Measurements from ENCODE around the gene NOTUM. TPM values are rescaled to one million over a fixed set of nuclear protein-coding genes. Genes with fewer than 3 reads are reported as not detected.

NOTUM gene
- total RNA-seq, 1 donor from 2014 or later, result under 0.01 TPM

DNA sequence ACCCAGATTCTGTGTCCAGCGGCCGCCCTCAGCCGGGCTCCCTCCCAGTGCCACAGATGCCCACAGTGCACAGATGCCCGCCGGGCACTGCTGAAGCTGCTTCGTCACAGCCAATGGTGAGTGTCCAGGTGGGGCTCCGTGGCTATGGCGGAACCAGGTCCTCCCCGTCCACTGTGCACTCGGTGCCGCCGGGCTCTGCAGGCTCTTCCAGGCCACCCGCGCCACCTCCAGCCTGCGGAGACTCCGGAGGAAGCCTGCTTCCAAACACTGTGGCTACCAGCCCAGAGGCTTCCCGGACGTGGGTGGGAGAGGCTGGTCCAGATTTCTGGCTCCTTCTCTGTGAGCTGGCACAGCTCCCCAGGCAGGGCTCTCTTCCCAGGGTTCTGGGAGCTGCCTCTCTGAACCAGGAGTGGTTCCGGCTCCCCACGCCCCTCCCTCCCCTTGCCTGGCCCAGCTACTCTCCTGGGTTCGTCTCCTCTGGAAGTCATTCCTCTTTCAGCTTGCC lies 21.1 kb downstream of the NOTUM start:
- DNase-seq (ENCODE audit: low read depth in 2 of 2), result no peak

DNA sequence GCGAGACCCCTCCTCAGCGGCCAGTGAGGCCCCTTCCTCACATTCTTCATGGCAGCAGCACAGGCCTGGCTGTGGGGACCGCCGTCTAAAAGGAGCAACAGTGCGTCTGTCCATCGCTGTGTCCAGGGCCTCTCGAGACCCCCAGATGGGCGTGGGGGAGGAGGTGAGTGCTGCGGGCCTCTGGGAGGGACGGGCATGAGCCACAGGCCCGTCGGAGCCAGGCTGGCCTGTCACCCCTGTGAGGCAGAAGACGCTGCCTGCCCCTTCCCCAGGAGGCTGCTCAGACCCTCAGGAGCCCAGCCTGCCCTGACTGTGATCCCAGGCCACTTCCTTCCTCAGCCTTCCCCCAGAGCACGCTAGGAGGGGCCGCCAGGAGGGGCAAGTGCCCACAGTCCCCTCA lies 21.8 kb downstream of the NOTUM start:
- no peak for DNase-seq (ENCODE audit: low read depth in 2 of 2)

DNA sequence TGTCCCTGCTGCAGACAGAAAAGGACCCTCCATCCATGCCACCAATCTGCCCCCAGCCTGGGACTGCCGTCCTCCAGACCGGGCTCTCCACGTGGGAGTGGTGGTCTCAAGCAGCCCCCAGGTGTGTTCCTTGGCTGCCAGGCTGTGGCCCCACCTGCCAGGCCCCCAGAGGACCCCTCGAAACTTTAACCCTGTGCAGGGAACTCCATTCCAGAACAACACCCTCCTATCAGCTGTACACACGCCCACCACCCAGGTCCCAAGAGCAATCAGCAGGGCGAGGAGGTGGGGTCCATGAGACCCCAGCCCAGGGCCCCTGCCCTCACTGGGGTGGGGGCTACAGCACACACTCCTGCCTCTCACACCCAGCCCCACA lies 25.3 kb downstream of the NOTUM start:
- DNase-seq (ENCODE audit: low read depth in 2 of 2), result no peak

DNA sequence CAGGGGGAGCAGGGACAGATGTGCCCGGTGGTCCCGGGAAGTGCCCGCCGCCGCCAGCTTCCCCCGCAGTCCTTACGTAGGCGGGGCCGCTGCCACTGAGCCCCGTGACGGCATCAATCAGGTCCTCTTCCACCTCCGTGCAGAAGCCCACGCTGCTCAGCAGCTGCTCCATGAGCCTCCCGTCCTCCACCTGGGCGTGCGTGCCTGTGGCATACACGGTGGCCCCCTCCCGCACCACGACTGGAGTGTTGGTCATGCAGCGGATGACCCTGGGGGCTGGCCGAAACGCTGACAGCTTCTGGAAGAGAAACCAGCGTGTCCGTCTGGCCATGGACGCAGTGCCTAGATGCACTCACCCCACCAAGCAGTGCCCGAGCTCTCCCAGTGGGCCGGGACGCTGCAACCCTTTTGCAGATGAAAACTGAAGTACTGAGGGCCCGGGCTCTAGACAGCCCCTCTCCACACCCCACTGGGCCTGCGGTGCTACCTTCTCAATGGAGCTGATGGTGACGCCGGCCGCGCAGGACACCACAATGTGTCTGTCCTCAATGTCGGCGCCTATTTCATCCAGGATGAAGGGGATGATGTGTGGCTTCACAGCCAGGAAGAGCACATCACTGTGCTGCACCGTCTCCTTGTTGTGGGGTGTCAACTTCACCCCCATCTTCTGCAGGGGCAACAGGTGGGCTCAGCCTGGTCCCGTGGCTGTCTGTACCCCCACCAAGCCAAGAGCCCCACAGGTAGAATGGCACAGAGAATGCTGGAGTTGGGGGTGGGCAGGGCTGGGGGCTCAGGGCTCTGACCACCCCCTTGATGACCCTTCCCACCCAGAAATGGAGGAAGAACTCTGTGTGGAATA lies 25.9 kb downstream of the NOTUM start:
- no peak for DNase-seq (ENCODE audit: low read depth in 2 of 2)

DNA sequence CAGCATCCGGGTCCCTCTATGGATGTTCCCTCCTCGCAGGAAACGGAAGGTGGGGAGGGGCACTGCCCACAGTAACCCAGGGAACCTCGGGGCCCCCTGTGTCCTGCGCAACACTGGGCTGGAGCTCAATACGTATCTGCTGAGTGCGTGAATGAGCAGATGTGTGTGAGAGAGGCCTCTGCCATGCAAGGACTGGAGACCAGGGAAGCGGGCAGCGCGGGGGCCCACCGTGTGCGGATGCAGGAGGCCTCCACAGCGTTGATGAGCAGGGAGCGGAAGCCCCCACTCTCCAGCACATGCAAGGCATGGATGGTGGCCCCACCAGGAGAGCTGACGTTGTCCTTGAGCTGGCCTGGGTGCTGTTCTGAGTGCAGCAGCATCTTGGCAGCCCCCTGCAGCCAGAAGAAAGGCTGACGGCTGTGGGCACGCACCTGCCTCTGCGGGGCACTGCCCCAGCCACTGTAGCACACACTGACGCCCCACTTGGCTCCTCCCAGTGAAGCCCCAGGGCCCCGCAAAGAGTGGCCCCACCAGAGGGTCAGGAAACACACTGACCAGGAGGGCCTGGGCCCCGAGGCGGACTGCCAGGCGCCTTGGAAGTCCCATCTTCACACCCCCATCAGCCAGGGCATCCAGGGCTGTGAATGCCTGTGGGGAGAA lies 26.8 kb downstream of the NOTUM start:
- no peak for DNase-seq (ENCODE audit: low read depth in 2 of 2)

DNA sequence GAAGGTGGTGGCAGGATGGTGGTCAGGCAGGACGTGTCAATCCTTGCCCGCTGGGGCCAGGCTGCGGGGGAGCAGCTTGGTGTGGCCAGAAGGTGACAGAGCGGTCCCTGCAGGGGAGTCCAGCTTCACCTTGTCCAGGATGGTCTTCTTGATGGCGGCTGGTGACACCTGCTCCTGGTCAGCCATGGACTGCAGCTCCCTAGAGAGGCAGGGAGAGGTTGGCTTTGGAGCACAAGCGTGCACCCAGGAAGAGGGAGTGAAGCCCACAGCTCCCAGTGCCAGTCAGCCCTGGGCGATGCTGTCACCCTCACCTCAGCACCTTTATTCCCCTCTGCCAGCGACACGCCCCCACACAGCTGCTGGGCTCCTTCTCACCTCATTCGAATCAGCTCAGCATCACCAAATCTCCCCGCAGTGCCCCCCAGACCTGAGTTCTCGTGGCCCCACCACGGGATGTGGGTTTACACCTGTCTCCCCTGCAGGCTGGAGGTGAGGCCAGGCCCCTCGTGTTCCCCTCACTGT lies 27.7 kb downstream of the NOTUM start:
- no peak for DNase-seq (ENCODE audit: low read depth in 2 of 2)

DNA sequence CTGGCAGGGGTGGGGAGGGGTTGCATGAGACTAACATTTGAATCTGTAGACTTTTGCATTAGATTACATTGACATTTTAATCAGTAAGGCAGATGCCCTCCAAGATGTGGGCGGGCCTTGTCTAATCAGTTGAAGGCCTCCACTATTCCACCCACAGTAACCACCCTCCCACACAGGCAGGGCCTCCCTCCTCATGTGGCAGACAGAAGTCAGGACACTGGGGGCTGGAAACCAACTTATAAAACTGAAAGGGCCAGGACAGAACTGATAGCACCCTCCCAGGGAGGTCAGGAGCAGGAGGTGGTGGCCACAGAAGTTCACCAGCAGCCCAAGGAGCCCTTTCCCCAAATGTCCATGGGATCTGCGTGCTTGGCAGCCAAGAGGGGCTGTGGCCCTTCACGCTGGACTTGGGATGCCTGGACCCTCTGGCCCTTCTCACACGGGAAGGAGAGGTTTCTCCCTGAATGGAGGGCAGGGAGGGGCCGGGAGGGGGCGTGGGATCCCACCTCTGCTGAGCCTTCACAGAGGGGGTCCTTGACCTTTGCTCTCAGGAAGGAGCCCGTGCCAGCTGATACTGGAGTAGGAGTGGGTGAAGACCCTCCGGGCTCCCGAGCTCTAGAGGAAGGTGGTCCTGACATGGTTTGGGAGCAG lies 28.5 kb downstream of the NOTUM start:
- no peak for DNase-seq (ENCODE audit: low read depth in 2 of 2)

DNA sequence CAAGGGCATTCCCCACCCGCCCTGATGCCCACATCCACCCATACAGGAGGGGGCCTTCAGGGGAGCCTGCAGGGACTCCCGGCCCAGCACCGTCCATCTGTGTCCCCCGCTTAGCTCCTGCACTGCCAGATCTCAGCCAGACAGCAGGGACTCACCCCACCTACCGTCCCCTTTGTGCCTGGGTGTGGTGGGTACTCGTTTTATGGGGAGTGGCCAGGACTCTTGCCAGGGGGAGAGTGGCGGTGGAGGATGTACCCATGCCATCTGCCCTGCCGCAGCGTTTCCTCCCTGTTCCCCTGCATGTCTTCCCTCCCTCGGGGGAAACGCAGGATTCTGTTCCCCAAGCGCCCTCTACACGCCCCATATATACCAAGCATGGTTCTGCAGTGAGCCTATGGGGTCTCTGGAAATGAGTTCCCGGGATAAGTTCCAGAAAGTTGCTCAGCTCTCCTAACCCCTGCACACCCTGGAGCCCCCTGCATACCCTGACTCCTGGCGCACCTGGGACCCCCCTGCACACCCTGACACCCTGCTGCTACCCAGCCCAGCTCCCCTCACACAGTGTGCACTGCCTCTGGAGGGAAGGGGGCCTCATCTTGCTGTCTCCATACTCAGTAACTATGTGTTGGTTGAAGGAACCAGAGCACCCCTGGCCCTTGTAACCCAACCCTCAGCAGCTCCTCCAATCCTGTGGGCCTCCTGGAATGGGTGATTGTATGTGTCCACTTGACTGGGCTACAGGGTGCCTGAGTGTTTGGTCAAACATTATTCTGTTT lies 29.2 kb downstream of the NOTUM start:
- DNase-seq (ENCODE audit: low read depth in 2 of 2), result no peak

DNA sequence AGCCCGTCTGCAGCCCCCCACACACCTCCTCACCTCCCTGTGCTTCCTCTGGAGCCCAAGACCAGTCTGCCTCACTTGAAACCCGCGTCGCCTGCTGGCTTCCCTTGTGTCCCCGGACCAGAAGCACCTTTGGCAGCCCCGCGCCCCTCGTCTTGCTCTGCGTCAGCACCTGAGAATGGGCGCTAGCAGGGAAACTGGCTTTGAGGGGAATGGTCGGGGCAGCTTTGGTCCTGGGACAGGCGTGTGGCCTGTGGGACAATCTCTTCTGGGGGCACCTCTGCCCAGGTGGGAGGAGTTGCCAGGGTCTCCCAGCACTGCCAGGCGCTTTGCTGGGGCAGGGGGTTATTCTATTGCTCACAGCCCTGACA lies 29.8 kb downstream of the NOTUM start:
- DNase-seq (ENCODE audit: low read depth in 2 of 2), result no peak

DNA sequence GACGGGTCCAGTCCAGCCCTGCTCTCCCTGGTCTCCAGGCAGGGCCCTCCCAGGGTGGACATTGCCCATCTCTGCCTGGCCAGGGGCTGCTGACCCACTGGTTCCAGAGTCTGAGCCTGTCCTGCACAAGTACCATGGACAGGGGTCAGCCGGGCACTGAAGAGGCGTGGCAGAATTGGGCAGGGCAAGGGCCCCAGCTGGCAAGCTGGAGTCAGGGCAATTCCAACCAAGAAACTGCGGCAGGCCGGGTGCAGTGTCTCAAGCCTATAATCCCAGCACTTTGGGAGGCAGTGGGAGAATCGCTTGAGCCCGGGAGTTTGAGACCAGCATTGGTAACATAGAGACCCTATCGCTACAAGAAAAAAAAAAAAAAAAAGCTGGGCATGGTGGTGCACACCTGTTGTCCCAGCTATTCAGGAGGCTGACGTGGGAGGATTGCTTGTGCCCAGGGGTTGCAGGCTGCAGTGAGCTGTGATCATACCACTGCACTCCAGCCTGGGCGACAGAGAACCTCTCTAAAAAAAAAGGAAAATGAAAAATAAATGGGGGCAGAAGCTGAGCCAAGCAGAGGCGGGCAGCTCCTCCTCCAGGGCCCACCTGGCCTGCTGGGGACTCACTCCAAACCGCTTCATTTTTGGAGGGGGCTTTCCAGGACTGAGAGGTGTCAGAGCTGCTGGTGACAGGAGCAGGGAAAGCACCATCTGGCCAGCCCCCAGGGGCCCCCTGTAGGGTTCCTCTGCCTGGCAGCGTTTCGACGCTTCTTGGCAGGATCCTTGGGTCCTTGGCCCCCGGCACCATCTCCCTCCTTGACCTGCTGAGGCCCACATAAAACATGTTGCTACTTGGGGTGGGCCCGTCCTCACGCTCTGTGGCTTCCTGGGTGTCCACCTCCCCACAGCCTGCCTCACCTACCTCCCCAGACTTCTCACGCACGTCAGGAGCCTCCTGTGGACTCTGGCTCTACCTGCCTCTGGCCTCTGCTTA lies 30.6 kb downstream of the NOTUM start:
- no peak for DNase-seq (ENCODE audit: low read depth in 2 of 2)

DNA sequence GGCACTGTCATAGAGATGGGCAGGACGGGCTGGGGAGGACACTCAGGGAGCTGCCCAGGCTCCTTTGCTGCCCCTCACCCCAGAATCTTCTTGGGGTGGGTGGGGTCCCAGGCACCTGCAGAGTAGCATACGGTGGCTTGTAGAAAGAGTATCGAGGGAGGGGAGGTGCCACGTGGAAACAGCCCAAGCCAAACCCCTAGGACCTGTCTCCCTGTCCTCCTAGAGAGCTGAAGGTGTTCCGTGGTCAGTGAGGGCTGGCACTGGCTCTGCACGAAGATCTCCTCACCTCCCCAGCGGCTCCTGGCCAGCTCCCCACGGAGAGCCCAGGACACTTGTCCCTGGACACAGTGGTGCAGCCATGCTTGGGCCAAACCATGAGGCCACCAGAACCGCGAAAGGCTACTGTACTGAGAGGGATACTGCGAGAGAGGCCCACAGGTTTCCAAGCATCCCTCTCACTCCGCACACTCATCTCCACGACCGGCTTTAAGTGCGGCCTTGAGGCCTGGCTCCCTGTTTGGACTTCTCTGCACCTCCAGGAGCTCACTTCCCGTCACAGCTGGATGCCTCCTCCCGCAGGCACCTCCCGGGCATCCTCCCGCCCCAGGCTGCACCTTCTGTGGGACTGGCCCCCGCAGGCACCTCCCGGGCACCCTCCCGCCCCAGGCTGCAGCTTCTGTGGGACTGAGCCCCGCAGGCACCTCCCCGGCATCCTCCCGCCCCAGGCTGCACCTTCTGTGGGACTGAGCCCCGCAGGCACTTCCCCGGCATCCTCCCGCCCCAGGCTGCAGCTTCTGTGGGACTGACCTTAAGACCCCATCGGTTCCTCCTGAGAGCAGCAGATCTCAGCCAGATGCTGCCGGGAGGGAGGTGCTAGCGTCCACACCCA lies 31.5 kb downstream of the NOTUM start:
- no peak for DNase-seq (ENCODE audit: low read depth in 2 of 2)

DNA sequence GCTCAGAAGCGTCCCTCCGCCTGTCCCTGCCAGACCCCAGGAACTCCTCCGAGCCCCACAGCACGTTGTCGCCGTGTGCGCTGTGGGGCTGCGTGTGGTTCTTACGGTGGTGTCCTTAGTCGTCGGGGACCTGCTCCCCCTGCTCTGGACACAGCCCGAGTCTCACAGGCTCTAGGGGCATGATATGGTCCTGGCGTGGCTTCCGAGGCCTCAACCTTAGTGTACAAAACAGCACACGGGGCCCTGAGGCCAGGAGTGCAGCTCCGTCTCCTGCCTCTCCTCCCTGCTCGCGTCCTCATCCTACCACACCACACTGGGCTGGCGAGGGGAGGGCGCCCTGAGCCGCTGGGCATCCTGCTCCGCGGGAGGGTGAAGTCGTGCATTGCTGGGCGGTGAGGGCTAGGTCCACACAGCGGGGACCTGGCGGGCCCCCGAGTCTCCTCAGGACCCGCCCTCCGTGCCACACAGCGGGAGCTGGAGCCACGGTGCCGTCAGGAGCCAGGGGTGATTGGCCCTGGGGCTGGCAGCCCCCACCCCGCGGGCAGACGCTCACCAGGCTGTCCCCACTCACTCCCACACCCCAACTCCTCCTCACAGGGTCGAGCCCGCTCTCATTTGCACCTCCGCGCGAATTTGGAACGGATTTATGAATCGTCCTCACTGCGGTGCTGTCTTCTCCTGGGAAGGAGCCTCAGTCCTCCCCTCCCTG lies 32.3 kb downstream of the NOTUM start:
- DNase-seq (ENCODE audit: low read depth in 2 of 2), result no peak

DNA sequence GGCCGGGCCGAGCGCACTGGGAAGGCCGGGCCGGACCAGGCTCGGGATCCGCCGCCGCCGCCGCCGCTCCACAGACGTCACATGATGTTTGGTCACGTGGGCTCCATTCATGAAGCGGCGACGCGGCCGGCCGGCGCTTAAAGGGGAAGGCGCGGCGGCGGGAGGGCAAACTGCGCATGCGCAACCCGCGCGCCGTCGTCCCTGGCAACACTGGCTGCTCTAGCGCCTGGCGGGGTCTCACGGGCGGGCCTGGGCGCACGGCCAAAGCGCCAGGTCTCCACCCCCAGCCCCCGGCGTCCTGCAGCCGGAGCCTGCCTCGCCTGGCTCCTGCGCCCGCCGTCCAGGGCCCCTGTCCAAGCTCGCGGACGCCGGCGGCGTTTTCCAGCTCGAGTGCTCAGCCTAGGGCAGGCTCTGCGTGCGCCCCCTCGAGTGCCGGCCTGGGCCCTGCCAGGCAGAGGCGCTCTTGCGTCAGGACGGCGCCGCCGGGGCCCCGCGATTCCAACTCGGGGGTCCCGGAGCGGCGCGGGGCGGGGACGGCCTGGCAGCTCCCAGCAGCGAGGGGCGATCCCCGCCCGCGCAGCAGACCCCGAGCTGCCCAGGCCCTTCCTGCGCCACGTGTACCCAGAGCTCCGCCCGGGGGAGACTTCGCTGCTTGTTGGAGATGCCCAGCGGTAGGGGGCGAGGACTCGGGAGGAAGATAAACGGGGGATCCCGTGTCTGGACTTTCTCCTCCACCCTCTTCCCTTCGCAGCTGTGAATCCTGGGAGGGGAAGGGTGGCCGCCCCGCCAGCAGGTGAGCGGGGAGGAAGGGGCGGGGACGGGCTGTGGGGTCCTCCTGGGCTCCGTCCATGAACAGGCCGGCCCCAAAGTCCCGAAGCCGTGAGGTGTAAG lies 33.1 kb downstream of the NOTUM start, which contains the start of gene MAFG:
Gene MAFG, minus strand, starts transcription at position 83 of the 891 bp plus-strand sequence. CDS start 4,550 bp downstream, outside the sequence.
- DNase-seq (ENCODE audit: low read depth in 2 of 2), result peak; percentile 87 to 96

DNA sequence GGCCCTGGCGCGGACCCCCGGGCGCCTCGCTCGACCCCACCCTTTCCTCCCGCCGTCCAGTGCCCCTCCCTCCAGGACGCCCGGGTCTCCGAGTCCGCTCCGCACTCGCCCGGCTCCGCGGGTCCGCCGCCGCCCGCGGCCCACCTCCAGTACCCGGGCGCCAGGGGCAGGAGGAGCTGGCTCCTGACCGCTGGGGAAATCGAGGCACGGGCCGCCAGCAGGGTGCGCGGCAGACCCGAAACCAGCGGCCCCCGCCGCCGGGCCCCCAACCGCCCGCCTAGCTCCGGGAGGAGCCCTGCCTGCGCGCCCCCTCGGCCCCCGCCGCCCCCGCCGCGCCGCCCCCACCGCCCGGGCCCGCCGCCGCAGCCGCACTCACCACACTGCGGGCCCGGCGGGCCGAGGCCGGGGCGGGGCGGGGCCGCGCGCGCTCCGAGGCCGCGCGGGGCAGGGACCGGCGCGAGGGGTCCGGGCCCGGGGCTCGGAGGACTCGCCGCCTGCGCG lies 33.8 kb downstream of the NOTUM start:
- DNase-seq (ENCODE audit: low read depth in 2 of 2), result no peak

DNA sequence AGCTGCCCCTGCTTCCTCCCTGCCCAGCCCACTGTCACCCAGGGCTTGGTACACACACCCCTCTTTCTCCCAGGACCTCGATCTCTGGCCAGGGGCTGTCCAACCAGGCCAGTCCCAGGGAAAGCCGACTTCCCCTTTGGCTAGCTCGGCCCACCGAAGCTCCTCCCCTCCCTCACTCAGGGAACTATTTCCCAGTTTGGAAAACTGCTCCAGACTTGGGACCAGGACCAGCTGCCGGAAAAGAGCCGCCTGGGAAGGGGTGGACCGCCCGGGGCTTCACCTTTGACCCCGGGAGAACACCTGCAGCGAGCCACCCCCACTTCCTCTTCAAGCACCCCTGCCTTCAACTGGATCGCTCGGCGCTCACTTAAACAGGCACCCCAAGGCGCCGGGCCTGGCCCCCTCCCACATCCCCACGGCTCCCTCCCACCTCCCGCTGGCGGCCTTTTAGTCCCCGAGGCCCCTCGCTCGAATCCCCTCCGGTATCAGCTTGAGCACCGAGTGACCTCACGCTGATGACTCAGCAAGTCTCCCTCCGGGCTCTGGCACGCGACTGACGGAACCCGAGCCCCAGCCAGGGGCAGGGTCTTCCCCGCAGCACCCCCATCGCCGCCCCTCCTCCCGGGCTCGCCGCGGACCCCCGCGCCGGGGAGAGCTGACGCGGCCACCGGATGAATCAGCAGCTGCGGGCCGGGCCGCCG lies 34.4 kb downstream of the NOTUM start:
- DNase-seq (ENCODE audit: low read depth in 2 of 2), result peak; percentile 66 to 87

DNA sequence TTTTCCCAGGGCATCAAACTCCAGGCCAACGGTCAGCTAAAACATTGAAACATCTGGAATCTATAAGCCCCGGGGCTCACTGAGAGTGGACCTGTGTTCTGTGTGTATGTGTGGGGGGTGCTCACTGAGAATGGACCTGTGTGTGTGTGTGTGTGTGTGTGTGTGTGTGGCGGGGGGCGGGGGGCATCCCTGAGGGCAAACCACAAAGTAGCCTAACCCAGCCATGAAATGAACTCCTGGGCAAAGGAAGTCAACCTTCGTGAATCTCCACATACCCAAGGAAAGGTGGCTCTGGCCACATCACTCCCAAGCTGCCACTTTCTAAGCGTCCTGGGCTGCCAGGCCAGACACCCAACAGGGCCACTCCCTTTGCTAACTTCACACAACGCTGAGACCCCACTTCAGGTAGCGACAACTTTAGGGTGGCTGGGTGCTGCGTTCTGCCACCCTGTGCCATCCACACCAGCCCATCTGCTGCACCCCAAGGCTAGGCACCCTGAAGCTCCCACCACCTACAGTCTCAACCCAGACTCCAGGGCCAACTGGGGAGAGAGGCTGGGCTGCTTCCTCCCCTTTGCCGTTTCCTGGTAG lies 35.0 kb downstream of the NOTUM start:
- no peak for DNase-seq (ENCODE audit: low read depth in 2 of 2)

Data from dermis microvascular lymphatic vessel endothelial cell (primary cell).